Activated CD4-positive, alpha-beta T cell treated with anti-CD3 and anti-CD28 coated beads, Interleukin-2, Interleukin-4, amounts not matched to agents 100 ng/mL and 50 ng/mL, durations not matched to agents 16 hours and 8 hours (primary cell): ENCODE measurements around the gene KMT2B.

Experiments used
- DNase-seq: peaks from one replicate; pipeline ENCODE4 v3.0.0-alpha.2; 2020; ENCODE audit warnings: low spot score

The KMT2B gene

GRCh38 chr19:35740423-35741202, 22.8 kb downstream of the KMT2B start:
- DNase-seq, result peak; percentile 96

- no peak for DNase-seq
Measured at GRCh38 chr19:35741203-35741515, 23.4 kb downstream of the KMT2B start.

GRCh38 chr19:35742121-35742724, 24.4 kb downstream of the KMT2B start, which contains the start of gene IGFLR1:
Gene IGFLR1, minus strand, starts transcription at chr19:35742452. Its CDS starts 1,272 bp downstream, at chr19:35741180.
- peak; percentile 79 for DNase-seq

- DNase-seq, result no peak
Measured at GRCh38 chr19:35743640-35744429, 26.0 kb downstream of the KMT2B start.

- DNase-seq, result peak; percentile 95
Measured at GRCh38 chr19:35744430-35745327, 26.9 kb downstream of the KMT2B start.

- DNase-seq, result peak; percentile 98
Measured at GRCh38 chr19:35745328-35746086, 27.7 kb downstream of the KMT2B start, which contains the start of the genes PSENEN and U2AF1L4. Gene PSENEN, plus strand, starts transcription at chr19:35745651. Its CDS starts 280 bp downstream, at chr19:35745931. Gene U2AF1L4, minus strand, starts transcription at chr19:35745418. Its CDS starts 27 bp downstream, at chr19:35745391.

- DNase-seq, result no peak
Measured at GRCh38 chr19:35746087-35746462, 28.3 kb downstream of the KMT2B start.

GRCh38 chr19:35746531-35746930, 28.7 kb downstream of the KMT2B start:
- DNase-seq, result no peak

GRCh38 chr19:35748106-35749020, 30.6 kb downstream of the KMT2B start, which contains the start of gene LIN37:
Gene LIN37, plus strand, starts transcription at chr19:35748576. Its CDS starts 149 bp downstream, at chr19:35748725.
- peak; percentile 100 for DNase-seq

GRCh38 chr19:35750167-35750566, 32.4 kb downstream of the KMT2B start:
- DNase-seq, result no peak

GRCh38 chr19:35751839-35752745, 34.3 kb downstream of the KMT2B start:
- no peak for DNase-seq

- no peak for DNase-seq
Measured at GRCh38 chr19:35752746-35753350, 35.0 kb downstream of the KMT2B start.

GRCh38 chr19:35753634-35754369, 36.0 kb downstream of the KMT2B start:
- DNase-seq, result no peak

- DNase-seq, result no peak
Measured at GRCh38 chr19:35754370-35755130, 36.7 kb downstream of the KMT2B start.

GRCh38 chr19:35755131-35755549, 37.3 kb downstream of the KMT2B start:
- no peak for DNase-seq

- peak; percentile 20 for DNase-seq
Measured at GRCh38 chr19:35755550-35756376, 38.0 kb downstream of the KMT2B start.
